LoVo (cell line): ENCODE data around the gene WNK2.

Experiments
- DNase-seq: peaks from one replicate; pipeline ENCODE4 v3.0.0-alpha.2; 2016; ENCODE audit warnings: low spot score

The WNK2 gene

GRCh38 chr9:93185266-93186214 is 1.6 kb downstream of the WNK2 start:
- no peak for DNase-seq

- DNase-seq: no peak
Measured at GRCh38 chr9:93186215-93186945, 2.4 kb downstream of the WNK2 start.

- DNase-seq: no peak
Measured at GRCh38 chr9:93187047-93187446, 3.1 kb downstream of the WNK2 start.

GRCh38 chr9:93187574-93187973 is 3.6 kb downstream of the WNK2 start:
- no peak for DNase-seq

- no peak for DNase-seq
Measured at GRCh38 chr9:93188426-93189368, 4.8 kb downstream of the WNK2 start.

- no peak for DNase-seq
Measured at GRCh38 chr9:93189369-93190132, 5.6 kb downstream of the WNK2 start.

- DNase-seq: no peak
Measured at GRCh38 chr9:93190133-93190525, 6.2 kb downstream of the WNK2 start.

GRCh38 chr9:93190656-93191353 is 6.9 kb downstream of the WNK2 start:
- no peak for DNase-seq

- DNase-seq: no peak
Measured at GRCh38 chr9:93191354-93191660, 7.4 kb downstream of the WNK2 start.

GRCh38 chr9:93192721-93193387 is 8.9 kb downstream of the WNK2 start:
- no peak for DNase-seq

- DNase-seq: no peak
Measured at GRCh38 chr9:93193388-93194220, 9.7 kb downstream of the WNK2 start.

GRCh38 chr9:93194221-93194625 is 10.3 kb downstream of the WNK2 start:
- no peak for DNase-seq

GRCh38 chr9:93194641-93195040 is 10.7 kb downstream of the WNK2 start:
- DNase-seq: no peak

GRCh38 chr9:93196096-93197055 is 12.4 kb downstream of the WNK2 start:
- DNase-seq: no peak

- DNase-seq: no peak
Measured at GRCh38 chr9:93197670-93198069, 13.7 kb downstream of the WNK2 start.

- no peak for DNase-seq
Measured at GRCh38 chr9:93198117-93198837, 14.3 kb downstream of the WNK2 start.

- DNase-seq: no peak
Measured at GRCh38 chr9:93198838-93199625, 15.1 kb downstream of the WNK2 start.
